GM12878 (cell line): Measurements from ENCODE around the gene CHST14. TPM values are rescaled to one million over a fixed set of nuclear protein-coding genes. Genes with fewer than 3 reads are reported as not detected.

Experiments used
- ATAC-seq: fragments of 200-7000 bp; cut with Tn5 transposase; 3 replicates; pipeline ENCODE4 v1.9.1; 2020; ENCODE audit warnings: mild to moderate bottlenecking, moderate library complexity
- BruUV-seq: library from RNA; stranded (reverse); fragments of 400-500 nt; replicated peaks from 2 replicates; lab custom pipeline; 2021; lab: Mats Ljungman, UMichigan
- CTCF ChIA-PET: fragments of 300-600 bp; sonication (Branson Sonifier 250); formaldehyde crosslinking; extraction: SDS; loops from one replicate; lab custom pipeline; 2021; ENCODE audit warnings: inconsistent platforms; lab: Yijun Ruan, JAX
- POLR2A ChIA-PET: fragments of 350-600 bp; formaldehyde crosslinking; extraction: SDS; loops from one replicate; lab custom pipeline; 2021; ENCODE audit warnings: inconsistent platforms; lab: Charles Lee
- RAD21 ChIA-PET: fragments of 300-600 bp; sonication (Branson Sonifier 250); formaldehyde crosslinking; loops from one replicate; lab custom pipeline; 2023; ENCODE audit warnings: antibody characterized with exemption; ENCODE audit not compliant: unreplicated experiment; lab: Charles Lee
- SMC1A ChIA-PET: fragments of 300-600 bp; sonication (Branson Sonifier 250); formaldehyde crosslinking; loops from one replicate; lab custom pipeline; 2023; ENCODE audit not compliant: unreplicated experiment, uncharacterized antibody; lab: Charles Lee
- DNase-seq: peaks from one replicate; pipeline ENCODE4 v3.0.0-alpha.2; 2011; ENCODE audit warnings: low read depth, low spot score
- FAIRE-seq: peaks from 3 replicates; lab custom pipeline; 2011; peaks lifted over from hg19 to GRCh38; lab: Jason Lieb, UNC
- H2AFZ ChIP-seq: 2 replicates; pipeline ENCODE4 v1.6.0; 2011; ENCODE audit warnings: low read depth, low read length, control low read depth; ENCODE audit not compliant: control insufficient read depth
- H3K27ac ChIP-seq: 2 replicates; pipeline ENCODE4 v1.5.1; 2011; ENCODE audit warnings: control low read depth; ENCODE audit not compliant: control insufficient read depth, insufficient read depth
- H3K27me3 ChIP-seq, 2 experiments: replicated peaks in 1 of 2; 2 replicates each; pipeline versions ENCODE4 v1.6.0 to v1.6.1; 2011; ENCODE audit warnings: low read length in 1 of 2; ENCODE audit not compliant: control insufficient read depth in 2 of 2, insufficient read depth in 2 of 2
- H3K36me3 ChIP-seq, 2 experiments: 2 replicates each; pipeline ENCODE4 v1.5.1; 2011; ENCODE audit warnings: low read length in 1 of 2; ENCODE audit not compliant: control insufficient read depth in 2 of 2, insufficient read depth in 2 of 2
- H3K4me1 ChIP-seq: 2 replicates; pipeline ENCODE4 v1.6.1; 2011; ENCODE audit warnings: mild to moderate bottlenecking, low read length, moderate library complexity, mixed read lengths; ENCODE audit not compliant: control insufficient read depth, insufficient read depth
- H3K4me2 ChIP-seq: 2 replicates; pipeline ENCODE4 v1.6.0; 2011; ENCODE audit warnings: control low read depth; ENCODE audit not compliant: control insufficient read depth, insufficient read depth
- H3K4me3 ChIP-seq: fragments of 200-600 bp; sonication (generic); 2 replicates; pipeline ENCODE4 v1.5.1; 2016
- H3K79me2 ChIP-seq: 2 replicates; pipeline ENCODE4 v1.6.0; 2011; ENCODE audit warnings: low read length; ENCODE audit not compliant: control insufficient read depth, insufficient read depth
- H3K9ac ChIP-seq: 2 replicates; pipeline ENCODE4 v1.8.0; 2011; ENCODE audit warnings: low read length, control low read depth, mixed read lengths; ENCODE audit not compliant: control insufficient read depth, insufficient read depth
- H3K9me3 ChIP-seq: replicated peaks from 3 replicates; pipeline ENCODE4 v1.5.1; 2011; ENCODE audit warnings: mild to moderate bottlenecking, low read length; ENCODE audit not compliant: control insufficient read depth, insufficient read depth
- H4K20me1 ChIP-seq: 2 replicates; pipeline ENCODE4 v1.6.0; 2011; ENCODE audit not compliant: control insufficient read depth, insufficient read depth
- BHLHE40 ChIP-seq, 2 experiments: fragments of 450-650 bp in 1 of 2; IDR thresholded peaks; 2 replicates each; pipeline ENCODE4 v1.6.1; 2011 to 2017; ENCODE audit warnings: low read depth in 2 of 2, borderline replicate concordance in 1 of 2, improper control_type of control experiment in 1 of 2, low read length in 1 of 2, mild to moderate bottlenecking in 1 of 2
- BMI1 ChIP-seq: fragments of 450-650 bp; IDR thresholded peaks from 2 replicates; pipeline ENCODE4 v1.6.1; 2016; ENCODE audit warnings: mild to moderate bottlenecking, moderate library complexity, borderline replicate concordance
- CBFB ChIP-seq: IDR thresholded peaks from 2 replicates; pipeline ENCODE4 v1.6.1; 2016; ENCODE audit warnings: antibody characterized with exemption, low read depth
- CREB1 ChIP-seq: IDR thresholded peaks from 2 replicates; pipeline ENCODE4 v1.6.1; 2012; ENCODE audit warnings: low read depth, mild to moderate bottlenecking, inconsistent platforms
- CREM ChIP-seq: IDR thresholded peaks from 2 replicates; pipeline ENCODE4 v1.6.1; 2014; ENCODE audit warnings: antibody characterized with exemption, low read depth
- ESRRA ChIP-seq: IDR thresholded peaks from 2 replicates; pipeline ENCODE4 v1.6.1; 2012; ENCODE audit warnings: mild to moderate bottlenecking, low read length, improper control_type of control experiment
- ETV6 ChIP-seq, 2 experiments: fragments of 450-650 bp in 1 of 2; IDR thresholded peaks in 1 of 2; conservative IDR thresholded peaks in 1 of 2; 2 replicates each; pipeline ENCODE4 v1.6.1; 2014; ENCODE audit warnings: antibody characterized with exemption in 1 of 2, borderline replicate concordance in 1 of 2, low read depth in 1 of 2, mild to moderate bottlenecking in 1 of 2, moderate library complexity in 1 of 2
- EZH2 ChIP-seq: IDR thresholded peaks from 2 replicates; pipeline ENCODE4 v1.6.1; 2012; ENCODE audit warnings: low read depth, mild to moderate bottlenecking, control low read depth, inconsistent platforms, low read length, borderline replicate concordance; ENCODE audit not compliant: control insufficient read depth
- HDGF ChIP-seq: fragments of 450-650 bp; IDR thresholded peaks from 2 replicates; pipeline ENCODE4 v1.6.1; 2016; ENCODE audit warnings: antibody characterized with exemption
- JUNB ChIP-seq: IDR thresholded peaks from 2 replicates; pipeline ENCODE4 v1.6.1; 2016; ENCODE audit warnings: antibody characterized with exemption, mild to moderate bottlenecking
- MTA2 ChIP-seq: fragments of 450-650 bp; IDR thresholded peaks from 2 replicates; pipeline ENCODE4 v1.6.1; 2016; ENCODE audit warnings: low read depth, mild to moderate bottlenecking, moderate library complexity
- MXI1 ChIP-seq: fragments of 150-350 bp; IDR thresholded peaks from 2 replicates; pipeline ENCODE4 v1.6.1; 2011; ENCODE audit warnings: low read depth, mild to moderate bottlenecking, inconsistent platforms, low read length, improper control_type of control experiment
- MYC ChIP-seq: IDR thresholded peaks from 2 replicates; pipeline ENCODE4 v1.6.1; 2011; ENCODE audit warnings: mild to moderate bottlenecking, low read length, moderate library complexity, inconsistent platforms; ENCODE audit not compliant: insufficient read depth, insufficient replicate concordance, insufficient read length, severe bottlenecking
- PAX5 ChIP-seq: IDR thresholded peaks from 2 replicates; pipeline ENCODE4 v1.6.1; 2011; ENCODE audit warnings: low read depth, low read length, borderline replicate concordance
- POLR2AphosphoS2 ChIP-seq: IDR thresholded peaks from 2 replicates; pipeline ENCODE4 v1.6.1; 2011; ENCODE audit warnings: low read depth, mild to moderate bottlenecking, low read length, improper control_type of control experiment, moderate library complexity
- SPI1 ChIP-seq: IDR thresholded peaks from 2 replicates; pipeline ENCODE4 v1.6.1; 2011; ENCODE audit warnings: low read depth, mild to moderate bottlenecking, low read length, moderate library complexity, borderline replicate concordance; ENCODE audit not compliant: insufficient read depth
- TARDBP ChIP-seq: IDR thresholded peaks from 2 replicates; pipeline ENCODE4 v1.6.1; 2016; ENCODE audit warnings: borderline replicate concordance
- YY1 ChIP-seq: IDR thresholded peaks from 2 replicates; pipeline ENCODE4 v1.6.1; 2011; ENCODE audit warnings: low read depth, mild to moderate bottlenecking, low read length
- WGBS: methylation state at CpG from one replicate; pipeline ENCODE4 v1.1.6; 2016; ENCODE audit warnings: low lambda C conversion rate; ENCODE audit not compliant: insufficient replicate concordance, insufficient coverage; ENCODE audit errors: missing lambda C conversion rate; 5-methylcytosine and 5-hydroxymethylcytosine counted together
- in situ Hi-C: fragments of 300-500 bp; cut with MboI; formaldehyde crosslinking; loops from 9 replicates; pipeline ENCODE4 v1.14.3; 2018; ENCODE audit warnings: mixed read lengths
- intact Hi-C: fragments of 100-400 bp; cut with micrococcal nuclease; formaldehyde crosslinking; loops from one replicate; pipeline ENCODE4 v1.14.2; 2022; ENCODE audit not compliant: unreplicated experiment
- polyA plus RNA-seq, 11 experiments: library from polyadenylated mRNA; depleted of rRNA in 4 of 11; unstranded in 6 of 11; stranded (reverse) in 5 of 11; fragments of >200 nt; fragmentation: Nextera tagmentation in 4 of 11; fragmentation: Illumina TruSeq in 1 of 11; extraction: Ambion mirVana in 4 of 11; extraction: Trizol in 1 of 11; gene quantifications; 1 replicate in 1 of 11; 2 replicates in 10 of 11; pipeline versions ENCODE4 v1.2.1 to v1.2.3, GENCODE V29; 2011 to 2016; ENCODE audit warnings: inconsistent platforms in 2 of 11, missing spikeins in 2 of 11, low read depth in 1 of 11
- total RNA-seq, 4 experiments: library from RNA; depleted of rRNA in 3 of 4; stranded (reverse); fragments of >200 nt in 3 of 4; fragmentation: Illumina TruSeq in 1 of 4; extraction: Trizol in 1 of 4; gene quantifications; 2 replicates each; pipeline versions ENCODE4 v1.2.1 to v1.2.3, GENCODE V29; 2013 to 2021
- TF ChIP-seq, protein P1 (sequence below): fragments of 450-650 bp; IDR thresholded peaks from 2 replicates; pipeline ENCODE4 v1.6.1; 2017; ENCODE audit warnings: low read depth, mild to moderate bottlenecking, moderate library complexity
- TF ChIP-seq, protein P2 (sequence below): fragments of 450-650 bp; IDR thresholded peaks from 2 replicates; pipeline ENCODE4 v1.6.1; 2016; ENCODE audit warnings: mild to moderate bottlenecking
- TF ChIP-seq, protein P3 (sequence below): fragments of 450-650 bp; IDR thresholded peaks from 2 replicates; pipeline ENCODE4 v1.6.1; 2016; ENCODE audit warnings: mild to moderate bottlenecking

Gene CHST14
- total and polyA plus RNA-seq, 10 of the 15 experiments (the other 5 are each of a cell fraction or from before 2014, with no cell fraction given), result 1.3 to 12.8 (median 6.2) TPM

DNA sequence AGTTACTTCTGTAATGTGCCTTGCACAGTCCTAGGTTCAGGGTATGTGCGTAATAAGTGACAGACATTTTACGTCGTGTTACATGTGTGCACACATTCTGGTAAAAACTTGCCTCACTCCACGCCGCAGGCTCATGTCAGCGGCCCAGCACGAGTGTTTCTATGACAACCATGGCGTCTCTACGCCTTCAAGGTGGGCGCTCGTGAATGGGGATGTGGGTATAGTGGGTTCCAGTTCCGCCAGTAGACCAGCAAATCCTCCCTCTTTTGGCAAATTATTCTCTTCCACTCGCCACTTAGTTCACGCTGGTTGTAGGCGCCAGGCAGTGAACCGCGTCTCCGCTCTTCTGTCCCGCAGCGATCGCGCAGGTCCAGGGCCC lies 40.3 kb downstream of the CHST14 start:
- in situ Hi-C loops (no loop called here), intact Hi-C loops (loop anchor here (10.0 kb wide), 1 partner anchor 164 kb away; no protein-coding TSS in a partner anchor)
- no peaks in the 10 kb centered on the region for H3K9me3 ChIP-seq
- peak overlapping the region; percentile 24; the same call in 1 of the 2 replicates for H3K9ac ChIP-seq
- ChIA-PET CTCF (no interaction called here), SMC1A (no interaction called here), RAD21 (no interaction called here), POLR2A (no interaction called here)
- 3% methylated on average over 22 of the region's 22 CpGs for WGBS
- peak overlapping the region; percentile 88 for H2AFZ ChIP-seq
- no peaks in the 10 kb centered on the region for H3K36me3 ChIP-seq
- ATAC-seq (peak; percentile 85), DNase-seq (no peak), FAIRE-seq (no peak)
- BruUV-seq, result no TSS peak
- no peak overlapping the region for H3K27ac ChIP-seq
- no peaks in the 10 kb centered on the region for H3K27me3 ChIP-seq
- peak overlapping the region; percentile 87 for H3K4me2 ChIP-seq
- H3K79me2 ChIP-seq, result no peaks in the 10 kb centered on the region
- H3K4me3 ChIP-seq, result peak overlapping the region; percentile 53
- H4K20me1 ChIP-seq, result no peaks in the 10 kb centered on the region
- peaks cover 9% of the 10 kb centered on the region for H3K4me1 ChIP-seq
- TF ChIP-seq CBFB, result no peak
- no peak for TF ChIP-seq POLR2AphosphoS2
- peak; percentile 80 for TF ChIP-seq CREB1
- TF ChIP-seq BMI1, result peak; percentile 90
- TF ChIP-seq HDGF, result 0 out of 2 replicates have a peak, but pooled peaks have one; percentile 20
- peak; percentile 42; the same call in 1 of the 2 replicates for TF ChIP-seq SPI1
- TF ChIP-seq MXI1, result peak; percentile 74; the same call in 1 of the 2 replicates
- TF ChIP-seq JUNB, result no peak
- peak; percentile 59 for TF ChIP-seq YY1
- TF ChIP-seq MYC, result no peak
- TF ChIP-seq CREM, result peak; percentile 31; the same call in 1 of the 2 replicates
- no peak for TF ChIP-seq ESRRA
- TF ChIP-seq, protein P1, sequence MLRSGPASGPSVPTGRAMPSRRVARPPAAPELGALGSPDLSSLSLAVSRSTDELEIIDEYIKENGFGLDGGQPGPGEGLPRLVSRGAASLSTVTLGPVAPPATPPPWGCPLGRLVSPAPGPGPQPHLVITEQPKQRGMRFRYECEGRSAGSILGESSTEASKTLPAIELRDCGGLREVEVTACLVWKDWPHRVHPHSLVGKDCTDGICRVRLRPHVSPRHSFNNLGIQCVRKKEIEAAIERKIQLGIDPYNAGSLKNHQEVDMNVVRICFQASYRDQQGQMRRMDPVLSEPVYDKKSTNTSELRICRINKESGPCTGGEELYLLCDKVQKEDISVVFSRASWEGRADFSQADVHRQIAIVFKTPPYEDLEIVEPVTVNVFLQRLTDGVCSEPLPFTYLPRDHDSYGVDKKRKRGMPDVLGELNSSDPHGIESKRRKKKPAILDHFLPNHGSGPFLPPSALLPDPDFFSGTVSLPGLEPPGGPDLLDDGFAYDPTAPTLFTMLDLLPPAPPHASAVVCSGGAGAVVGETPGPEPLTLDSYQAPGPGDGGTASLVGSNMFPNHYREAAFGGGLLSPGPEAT, result no peak
- no peak for TF ChIP-seq ETV6 (conservative IDR thresholded peaks at IDR 0.05 in 1 of 2, IDR thresholded peaks at IDR 0.05 in 1 of 2; ENCODE audit: borderline replicate concordance in 1 of 2, low read depth in 1 of 2)
- TF ChIP-seq BHLHE40 (IDR thresholded peaks at IDR 0.05; ENCODE audit: borderline replicate concordance in 1 of 2, low read depth in 2 of 2, low read length in 1 of 2), result peak; percentile 28 to 50; a peak in 2 of 4 replicates
- no peak for TF ChIP-seq EZH2
- TF ChIP-seq, protein P2, sequence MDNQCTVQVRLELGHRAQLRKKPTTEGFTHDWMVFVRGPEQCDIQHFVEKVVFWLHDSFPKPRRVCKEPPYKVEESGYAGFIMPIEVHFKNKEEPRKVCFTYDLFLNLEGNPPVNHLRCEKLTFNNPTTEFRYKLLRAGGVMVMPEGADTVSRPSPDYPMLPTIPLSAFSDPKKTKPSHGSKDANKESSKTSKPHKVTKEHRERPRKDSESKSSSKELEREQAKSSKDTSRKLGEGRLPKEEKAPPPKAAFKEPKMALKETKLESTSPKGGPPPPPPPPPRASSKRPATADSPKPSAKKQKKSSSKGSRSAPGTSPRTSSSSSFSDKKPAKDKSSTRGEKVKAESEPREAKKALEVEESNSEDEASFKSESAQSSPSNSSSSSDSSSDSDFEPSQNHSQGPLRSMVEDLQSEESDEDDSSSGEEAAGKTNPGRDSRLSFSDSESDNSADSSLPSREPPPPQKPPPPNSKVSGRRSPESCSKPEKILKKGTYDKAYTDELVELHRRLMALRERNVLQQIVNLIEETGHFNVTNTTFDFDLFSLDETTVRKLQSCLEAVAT, result 0 out of 2 replicates have a peak, but pooled peaks have one; percentile 17
- TF ChIP-seq MTA2, result peak; percentile 50; the same call in 1 of the 2 replicates
- TF ChIP-seq, protein P3, sequence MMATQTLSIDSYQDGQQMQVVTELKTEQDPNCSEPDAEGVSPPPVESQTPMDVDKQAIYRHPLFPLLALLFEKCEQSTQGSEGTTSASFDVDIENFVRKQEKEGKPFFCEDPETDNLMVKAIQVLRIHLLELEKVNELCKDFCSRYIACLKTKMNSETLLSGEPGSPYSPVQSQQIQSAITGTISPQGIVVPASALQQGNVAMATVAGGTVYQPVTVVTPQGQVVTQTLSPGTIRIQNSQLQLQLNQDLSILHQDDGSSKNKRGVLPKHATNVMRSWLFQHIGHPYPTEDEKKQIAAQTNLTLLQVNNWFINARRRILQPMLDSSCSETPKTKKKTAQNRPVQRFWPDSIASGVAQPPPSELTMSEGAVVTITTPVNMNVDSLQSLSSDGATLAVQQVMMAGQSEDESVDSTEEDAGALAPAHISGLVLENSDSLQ, result 0 out of 2 replicates have a peak, but pooled peaks have one; percentile 9
- 0 out of 2 replicates have a peak, but pooled peaks have one; percentile 13 for TF ChIP-seq PAX5
- no peak for TF ChIP-seq TARDBP
